GM23338 (cell line): ENCODE measurements around the gene ITGB2. TPM values are rescaled to one million over a fixed set of nuclear protein-coding genes. Genes with fewer than 3 reads are reported as not detected.
"Not testable (repeated sequence)": the region's sequence is repeated elsewhere in the genome, so short reads cannot be mapped to it uniquely, and the experiment has no call there.

Experiments
- ATAC-seq: fragments of 200-7000 bp; cut with Tn5 transposase; 3 replicates; pipeline ENCODE4 v1.9.1; 2020
- DNase-seq: peaks from one replicate; pipeline ENCODE4 v3.0.0-alpha.2; 2015; ENCODE audit warnings: low spot score
- H2AFZ ChIP-seq: fragments of 200-600 bp; sonication (generic); 2 replicates; pipeline ENCODE4 v1.8.0; 2016; ENCODE audit warnings: antibody characterized with exemption, mild to moderate bottlenecking, moderate library complexity
- H3F3A ChIP-seq: fragments of 200-600 bp; sonication (generic); replicated peaks from 2 replicates; pipeline ENCODE4 v1.8.0; 2017; ENCODE audit warnings: antibody characterized with exemption, mixed run types, low read depth
- H3K27ac ChIP-seq: fragments of 200-600 bp; sonication (generic); 2 replicates; pipeline ENCODE4 v1.6.1; 2016; ENCODE audit warnings: low read depth
- H3K27me3 ChIP-seq: fragments of 200-600 bp; sonication (generic); 2 replicates; pipeline ENCODE4 v1.8.0; 2016; ENCODE audit warnings: mild to moderate bottlenecking, mixed run types, moderate library complexity; ENCODE audit not compliant: insufficient read depth
- H3K36me3 ChIP-seq: fragments of 200-600 bp; sonication (generic); 2 replicates; pipeline ENCODE4 v1.8.0; 2016; ENCODE audit warnings: mild to moderate bottlenecking; ENCODE audit not compliant: insufficient read depth
- H3K4me1 ChIP-seq: fragments of 200-600 bp; sonication (generic); 2 replicates; pipeline ENCODE4 v1.8.0; 2016; ENCODE audit warnings: mild to moderate bottlenecking, moderate library complexity; ENCODE audit not compliant: insufficient read depth
- H3K4me2 ChIP-seq: fragments of 200-600 bp; sonication (generic); 2 replicates; pipeline ENCODE4 v1.7.1; 2017; ENCODE audit warnings: mixed run types
- H3K4me3 ChIP-seq: fragments of 200-600 bp; sonication (generic); 2 replicates; pipeline ENCODE4 v1.6.1; 2016; ENCODE audit warnings: mixed run types
- H3K79me2 ChIP-seq: fragments of 200-600 bp; sonication (generic); replicated peaks from 2 replicates; pipeline ENCODE4 v1.8.0; 2017; ENCODE audit warnings: mild to moderate bottlenecking; ENCODE audit not compliant: insufficient read depth
- H3K9me2 ChIP-seq: fragments of 200-600 bp; sonication (generic); 2 replicates; pipeline ENCODE4 v1.8.0; 2017; ENCODE audit not compliant: insufficient read depth
- H4K20me1 ChIP-seq: fragments of 200-600 bp; sonication (generic); replicated peaks from 2 replicates; pipeline ENCODE4 v1.8.0; 2017; ENCODE audit warnings: mild to moderate bottlenecking; ENCODE audit not compliant: insufficient read depth
- H3K27ac Mint-ChIP-seq: 2 replicates; pipeline ENCODE4 v1.8.0; 2020; ENCODE audit warnings: inconsistent platforms, mild to moderate bottlenecking, moderate library complexity, mixed read lengths
- H3K27me3 Mint-ChIP-seq: 3 replicates; pipeline ENCODE4 v1.8.0; 2022; ENCODE audit warnings: low read depth, mild to moderate bottlenecking, moderate library complexity, mixed read lengths, inconsistent platforms; ENCODE audit not compliant: insufficient read depth, poor library complexity
- H3K36me3 Mint-ChIP-seq: 3 replicates; pipeline ENCODE4 v1.8.0; 2021; ENCODE audit warnings: low read depth, mild to moderate bottlenecking, inconsistent platforms, moderate library complexity, mixed read lengths
- H3K4me1 Mint-ChIP-seq: 3 replicates; pipeline ENCODE4 v1.8.0; 2020; ENCODE audit warnings: mild to moderate bottlenecking, inconsistent platforms, mixed read lengths
- H3K4me3 Mint-ChIP-seq: 3 replicates; pipeline ENCODE4 v1.8.0; 2021; ENCODE audit warnings: moderate library complexity, mild to moderate bottlenecking, inconsistent platforms, mixed read lengths
- H3K9me3 Mint-ChIP-seq: 3 replicates; pipeline ENCODE4 v1.8.0; 2020; ENCODE audit warnings: moderate library complexity, mild to moderate bottlenecking, inconsistent platforms, mixed read lengths
- EZH2 ChIP-seq: fragments of 200-600 bp; sonication (generic); IDR thresholded peaks from one replicate; pipeline ENCODE4 v1.8.0; 2017; ENCODE audit warnings: antibody characterized with exemption, mild to moderate bottlenecking, low read depth; ENCODE audit not compliant: unreplicated experiment
- JUNB ChIP-seq: IDR thresholded peaks from one replicate; pipeline ENCODE4 v1.6.1; 2016; ENCODE audit warnings: antibody characterized with exemption; ENCODE audit not compliant: unreplicated experiment
- NANOG ChIP-seq: IDR thresholded peaks from 2 replicates; pipeline ENCODE4 v1.6.1; 2016; ENCODE audit warnings: antibody characterized with exemption, borderline replicate concordance
- POLR2AphosphoS5 ChIP-seq: IDR thresholded peaks from 2 replicates; pipeline ENCODE4 v1.6.1; 2016; ENCODE audit warnings: antibody characterized with exemption, low read depth
- STAT1 ChIP-seq: IDR thresholded peaks from one replicate; pipeline ENCODE4 v1.6.1; 2016; ENCODE audit warnings: antibody characterized with exemption; ENCODE audit not compliant: unreplicated experiment
- ZNF114 ChIP-seq: fragments of 250-450 bp; sonication (Bioruptor Pico); IDR thresholded peaks from 2 replicates; pipeline ENCODE4 v1.5.0; 2020; ENCODE audit warnings: mild to moderate bottlenecking, moderate library complexity
- ZNF331 ChIP-seq: fragments of 250-450 bp; sonication (Bioruptor Pico); IDR thresholded peaks from 2 replicates; pipeline ENCODE4 v1.5.0; 2020; ENCODE audit warnings: low read depth, mild to moderate bottlenecking, moderate library complexity
- polyA plus RNA-seq: library from polyadenylated mRNA; unstranded; fragments of >200 nt; fragmentation: Nextera tagmentation; extraction: Ambion mirVana; gene quantifications from 2 replicates; pipeline ENCODE4 v1.2.1, GENCODE V29; 2016
- total RNA-seq: library from RNA; depleted of rRNA; stranded (reverse); fragments of >200 nt; shearing (Covaris generic); gene quantifications from 2 replicates; pipeline ENCODE4 v1.2.3, GENCODE V29; 2014
- TF ChIP-seq, protein P1 (sequence below), 2 experiments: fragments of 200-600 bp in 1 of 2; sonication (generic) in 1 of 2; conservative IDR thresholded peaks; 2 replicates each; pipeline versions ENCODE4 v1.5.1 to v1.6.1; 2016 to 2017; ENCODE audit warnings: antibody characterized with exemption in 2 of 2, low read depth in 2 of 2, mild to moderate bottlenecking in 2 of 2, moderate library complexity in 1 of 2
- TF ChIP-seq, protein P2 (sequence below): IDR thresholded peaks from 2 replicates; pipeline ENCODE4 v1.6.1; 2016; ENCODE audit warnings: antibody characterized with exemption
- TF ChIP-seq, protein P3 (sequence below): IDR thresholded peaks from one replicate; pipeline ENCODE4 v1.6.1; 2018; ENCODE audit warnings: antibody characterized with exemption; ENCODE audit not compliant: unreplicated experiment

The ITGB2 gene
- total and polyA plus RNA-seq, 2 experiments from 2014 or later = 0.44 to 0.63 TPM

DNA sequence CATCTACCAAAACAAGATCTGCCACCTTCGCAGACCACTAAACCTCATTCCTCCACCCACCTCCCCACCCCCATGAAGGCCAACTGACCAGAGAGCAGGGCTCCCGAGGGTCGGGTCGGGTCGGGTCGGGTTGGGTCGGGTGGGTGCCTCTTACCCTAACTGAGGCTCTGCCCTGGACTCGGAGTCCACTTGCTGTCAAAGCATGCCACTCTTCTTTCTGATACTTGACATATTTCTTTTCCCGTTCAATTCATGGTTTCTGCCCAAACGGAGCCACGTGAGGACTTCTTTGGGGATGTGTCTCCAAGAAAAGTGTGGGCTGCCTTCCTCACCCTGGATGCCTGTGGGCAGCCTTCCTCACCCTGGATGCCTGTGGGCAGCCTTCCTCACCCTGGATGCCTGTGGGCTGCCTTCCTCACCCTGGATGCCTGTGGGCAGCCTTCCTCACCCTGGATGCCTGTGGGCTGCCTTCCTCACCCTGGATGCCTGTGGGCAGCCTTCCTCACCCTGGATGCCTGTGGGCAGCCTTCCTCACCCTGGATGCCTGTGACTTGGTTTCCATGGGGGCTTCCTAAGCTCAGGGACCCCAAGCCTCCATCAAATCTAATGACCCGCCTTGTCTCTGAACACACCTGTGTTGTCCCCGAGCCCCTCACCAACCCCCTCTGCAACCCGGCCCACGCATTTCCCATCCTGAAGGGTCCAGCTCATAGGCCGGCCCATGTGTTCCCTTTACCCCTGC lies 8.0 kb upstream of the ITGB2 start:
- H3K27me3 ChIP-seq = peaks cover 99% of the 10 kb centered on the region
- not testable (repeated sequence) for H4K20me1 ChIP-seq, H3F3A ChIP-seq, H3K27ac Mint-ChIP-seq, H3K4me3 ChIP-seq, H3K9me2 ChIP-seq, H3K36me3 ChIP-seq, H3K36me3 Mint-ChIP-seq, H3K27ac ChIP-seq, ATAC-seq, H3K4me2 ChIP-seq, H3K4me3 Mint-ChIP-seq, H3K79me2 ChIP-seq, H3K9me3 Mint-ChIP-seq, H2AFZ ChIP-seq, DNase-seq
- peaks cover 32% of the 10 kb centered on the region for H3K4me1 ChIP-seq
- H3K27me3 Mint-ChIP-seq = peaks cover 93% of the 10 kb centered on the region
- peaks cover 46% of the 10 kb centered on the region for H3K4me1 Mint-ChIP-seq

DNA sequence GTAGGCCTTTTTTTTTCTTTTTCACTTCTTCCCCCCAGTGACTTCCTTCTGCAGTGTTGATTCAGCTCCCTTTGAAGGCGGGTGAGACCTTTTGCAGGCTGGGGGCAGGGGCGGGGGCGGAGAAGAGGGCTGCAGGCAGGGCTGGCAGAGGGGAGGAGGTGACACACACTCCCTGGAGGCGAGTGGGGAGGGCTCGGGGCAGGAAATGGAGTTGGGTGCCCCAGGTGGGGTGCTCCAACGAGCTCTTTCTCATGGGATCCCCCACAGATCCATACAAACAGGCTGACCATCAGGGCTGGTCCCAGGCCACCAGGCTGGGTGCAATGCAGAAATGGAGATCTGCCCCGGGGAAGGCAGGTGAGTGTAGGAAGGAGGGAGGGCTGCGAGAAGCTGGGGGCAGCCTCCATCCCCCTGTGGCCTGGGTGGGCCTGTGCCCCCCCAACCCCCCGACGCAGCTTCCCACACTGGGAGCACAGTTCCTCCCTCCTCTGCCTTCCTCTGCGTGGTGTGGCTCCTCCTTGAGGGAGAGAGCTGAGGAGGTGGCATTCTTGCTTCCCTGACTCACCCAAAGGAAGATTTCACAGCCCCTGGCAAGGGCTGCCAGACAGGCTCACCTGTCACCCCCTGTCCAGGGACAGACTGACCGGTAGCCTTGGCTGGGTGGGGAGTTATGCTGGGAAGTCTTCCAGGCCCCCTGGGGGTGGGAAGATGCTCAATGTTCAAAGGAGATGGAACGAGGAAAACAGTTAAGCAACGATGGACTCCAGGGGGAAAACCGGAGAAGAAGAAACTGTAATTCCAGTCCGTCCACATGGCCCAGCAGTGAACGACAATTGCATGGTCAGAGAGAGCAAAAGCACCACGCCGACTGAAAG lies 7.1 kb upstream of the ITGB2 start:
- Histone ChIP-seq H3K36me3 (no peaks in the 10 kb centered on the region), H3K27ac (no peak overlapping the region), H3K79me2 (no peaks in the 10 kb centered on the region), H3K4me2 (peak overlapping the region; percentile 74), H2AFZ (peak overlapping the region; percentile 69; the same call in 1 of the 2 replicates), H3K4me1 (peaks cover 32% of the 10 kb centered on the region), H3K4me3 (peak overlapping the region; percentile 41), H3K9me2 (no peaks in the 10 kb centered on the region), H3F3A (peaks cover 4% of the 10 kb centered on the region; the same call in 1 of the 2 replicates), H3K27me3 (peaks cover 99% of the 10 kb centered on the region), H4K20me1 (no peaks in the 10 kb centered on the region)
- H3K27ac Mint-ChIP-seq = no peak overlapping the region
- no peak for TF ChIP-seq STAT1
- TF ChIP-seq ZNF331 = no peak
- TF ChIP-seq NANOG = no peak
- TF ChIP-seq, protein P1, sequence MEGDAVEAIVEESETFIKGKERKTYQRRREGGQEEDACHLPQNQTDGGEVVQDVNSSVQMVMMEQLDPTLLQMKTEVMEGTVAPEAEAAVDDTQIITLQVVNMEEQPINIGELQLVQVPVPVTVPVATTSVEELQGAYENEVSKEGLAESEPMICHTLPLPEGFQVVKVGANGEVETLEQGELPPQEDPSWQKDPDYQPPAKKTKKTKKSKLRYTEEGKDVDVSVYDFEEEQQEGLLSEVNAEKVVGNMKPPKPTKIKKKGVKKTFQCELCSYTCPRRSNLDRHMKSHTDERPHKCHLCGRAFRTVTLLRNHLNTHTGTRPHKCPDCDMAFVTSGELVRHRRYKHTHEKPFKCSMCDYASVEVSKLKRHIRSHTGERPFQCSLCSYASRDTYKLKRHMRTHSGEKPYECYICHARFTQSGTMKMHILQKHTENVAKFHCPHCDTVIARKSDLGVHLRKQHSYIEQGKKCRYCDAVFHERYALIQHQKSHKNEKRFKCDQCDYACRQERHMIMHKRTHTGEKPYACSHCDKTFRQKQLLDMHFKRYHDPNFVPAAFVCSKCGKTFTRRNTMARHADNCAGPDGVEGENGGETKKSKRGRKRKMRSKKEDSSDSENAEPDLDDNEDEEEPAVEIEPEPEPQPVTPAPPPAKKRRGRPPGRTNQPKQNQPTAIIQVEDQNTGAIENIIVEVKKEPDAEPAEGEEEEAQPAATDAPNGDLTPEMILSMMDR (conservative IDR thresholded peaks at IDR 0.05; ENCODE audit: low read depth in 2 of 2) = no peak
- no peaks in the 10 kb centered on the region for H3K9me3 Mint-ChIP-seq
- no peak for DNase-seq
- H3K4me1 Mint-ChIP-seq = peaks cover 46% of the 10 kb centered on the region
- peak; percentile 16 for ATAC-seq
- H3K27me3 Mint-ChIP-seq = peaks cover 93% of the 10 kb centered on the region
- peak overlapping the region; percentile 58 for H3K4me3 Mint-ChIP-seq
- H3K36me3 Mint-ChIP-seq = no peaks in the 10 kb centered on the region

DNA sequence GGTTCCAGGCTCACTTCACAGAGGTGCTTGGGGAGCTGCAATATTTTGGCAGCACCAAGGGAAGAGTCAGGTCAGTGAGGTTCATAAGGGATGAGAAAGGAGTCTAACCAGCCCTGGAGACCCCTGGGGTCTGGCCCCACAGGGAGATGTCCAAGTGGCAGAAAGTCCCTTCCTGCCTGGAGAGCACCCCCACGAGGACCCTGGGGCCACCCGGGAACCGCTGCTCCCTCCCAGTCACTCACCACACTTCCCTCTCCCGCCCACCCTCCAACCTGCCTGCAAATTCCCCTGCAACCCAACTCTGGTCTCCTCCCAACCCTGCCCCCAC lies 6.5 kb upstream of the ITGB2 start:
- peak overlapping the region; percentile 41 for H3K4me3 ChIP-seq
- H3F3A ChIP-seq = peaks cover 4% of the 10 kb centered on the region; the same call in 1 of the 2 replicates
- no peak overlapping the region; the same call in 1 of the 2 replicates for H2AFZ ChIP-seq
- Mint-ChIP-seq H3K27me3 (peaks cover 96% of the 10 kb centered on the region), H3K36me3 (no peaks in the 10 kb centered on the region), H3K4me1 (peaks cover 46% of the 10 kb centered on the region), H3K9me3 (no peaks in the 10 kb centered on the region), H3K27ac (no peak overlapping the region), H3K4me3 (peak overlapping the region; percentile 58)
- H3K27ac ChIP-seq = no peak overlapping the region
- H3K4me2 ChIP-seq = peak overlapping the region; percentile 74; the same call in 1 of the 2 replicates
- DNase-seq = no peak
- ATAC-seq = no peak; the same call in 2 of the 3 replicates
- no peaks in the 10 kb centered on the region for H3K36me3 ChIP-seq
- H3K9me2 ChIP-seq = no peaks in the 10 kb centered on the region
- H3K79me2 ChIP-seq = no peaks in the 10 kb centered on the region
- H4K20me1 ChIP-seq = no peaks in the 10 kb centered on the region
- H3K27me3 ChIP-seq = peaks cover 99% of the 10 kb centered on the region
- peaks cover 32% of the 10 kb centered on the region for H3K4me1 ChIP-seq
- TF ChIP-seq NANOG (no peak), JUNB (no peak), STAT1 (no peak), ZNF114 (CRISPR knock-in tag) (no peak), ZNF331 (no peak), EZH2 (no peak), POLR2AphosphoS5 (no peak)
- TF ChIP-seq, protein P2, sequence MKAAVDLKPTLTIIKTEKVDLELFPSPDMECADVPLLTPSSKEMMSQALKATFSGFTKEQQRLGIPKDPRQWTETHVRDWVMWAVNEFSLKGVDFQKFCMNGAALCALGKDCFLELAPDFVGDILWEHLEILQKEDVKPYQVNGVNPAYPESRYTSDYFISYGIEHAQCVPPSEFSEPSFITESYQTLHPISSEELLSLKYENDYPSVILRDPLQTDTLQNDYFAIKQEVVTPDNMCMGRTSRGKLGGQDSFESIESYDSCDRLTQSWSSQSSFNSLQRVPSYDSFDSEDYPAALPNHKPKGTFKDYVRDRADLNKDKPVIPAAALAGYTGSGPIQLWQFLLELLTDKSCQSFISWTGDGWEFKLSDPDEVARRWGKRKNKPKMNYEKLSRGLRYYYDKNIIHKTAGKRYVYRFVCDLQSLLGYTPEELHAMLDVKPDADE = no peak
- TF ChIP-seq, protein P3, sequence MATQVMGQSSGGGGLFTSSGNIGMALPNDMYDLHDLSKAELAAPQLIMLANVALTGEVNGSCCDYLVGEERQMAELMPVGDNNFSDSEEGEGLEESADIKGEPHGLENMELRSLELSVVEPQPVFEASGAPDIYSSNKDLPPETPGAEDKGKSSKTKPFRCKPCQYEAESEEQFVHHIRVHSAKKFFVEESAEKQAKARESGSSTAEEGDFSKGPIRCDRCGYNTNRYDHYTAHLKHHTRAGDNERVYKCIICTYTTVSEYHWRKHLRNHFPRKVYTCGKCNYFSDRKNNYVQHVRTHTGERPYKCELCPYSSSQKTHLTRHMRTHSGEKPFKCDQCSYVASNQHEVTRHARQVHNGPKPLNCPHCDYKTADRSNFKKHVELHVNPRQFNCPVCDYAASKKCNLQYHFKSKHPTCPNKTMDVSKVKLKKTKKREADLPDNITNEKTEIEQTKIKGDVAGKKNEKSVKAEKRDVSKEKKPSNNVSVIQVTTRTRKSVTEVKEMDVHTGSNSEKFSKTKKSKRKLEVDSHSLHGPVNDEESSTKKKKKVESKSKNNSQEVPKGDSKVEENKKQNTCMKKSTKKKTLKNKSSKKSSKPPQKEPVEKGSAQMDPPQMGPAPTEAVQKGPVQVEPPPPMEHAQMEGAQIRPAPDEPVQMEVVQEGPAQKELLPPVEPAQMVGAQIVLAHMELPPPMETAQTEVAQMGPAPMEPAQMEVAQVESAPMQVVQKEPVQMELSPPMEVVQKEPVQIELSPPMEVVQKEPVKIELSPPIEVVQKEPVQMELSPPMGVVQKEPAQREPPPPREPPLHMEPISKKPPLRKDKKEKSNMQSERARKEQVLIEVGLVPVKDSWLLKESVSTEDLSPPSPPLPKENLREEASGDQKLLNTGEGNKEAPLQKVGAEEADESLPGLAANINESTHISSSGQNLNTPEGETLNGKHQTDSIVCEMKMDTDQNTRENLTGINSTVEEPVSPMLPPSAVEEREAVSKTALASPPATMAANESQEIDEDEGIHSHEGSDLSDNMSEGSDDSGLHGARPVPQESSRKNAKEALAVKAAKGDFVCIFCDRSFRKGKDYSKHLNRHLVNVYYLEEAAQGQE = no peak
